HG03442 (cell line): Measurements from ENCODE around the gene RGS1.

Source experiments
- ATAC-seq: cut with Tn5 transposase; IDR thresholded peaks from one replicate; pipeline ENCODE4 v1.9.1; 2021; ENCODE audit warnings: mild to moderate bottlenecking, moderate library complexity; ENCODE audit not compliant: unreplicated experiment

Gene RGS1

GRCh38 chr1:192609110-192610079, 33.8 kb downstream of the RGS1 start:
- ATAC-seq: peak; percentile 98

- no peak for ATAC-seq
Observed at GRCh38 chr1:192610112-192610889, 34.7 kb downstream of the RGS1 start.

- no peak for ATAC-seq
Observed at GRCh38 chr1:192615055-192615454, 39.5 kb downstream of the RGS1 start.

GRCh38 chr1:192620071-192620635, 44.6 kb downstream of the RGS1 start:
- no peak for ATAC-seq

- peak; percentile 86 for ATAC-seq
Observed at GRCh38 chr1:192626366-192627179, 51.0 kb downstream of the RGS1 start.

- peak; percentile 32 for ATAC-seq
Observed at GRCh38 chr1:192627901-192628300, 52.3 kb downstream of the RGS1 start.

- ATAC-seq: no peak
Observed at GRCh38 chr1:192628396-192629057, 53.0 kb downstream of the RGS1 start.

GRCh38 chr1:192629612-192630011, 54.0 kb downstream of the RGS1 start:
- ATAC-seq: no peak
